ENCODE measurements around the gene DUSP7. TPM values are rescaled to one million over a fixed set of nuclear protein-coding genes. Genes with fewer than 3 reads are reported as not detected.

The DUSP7 gene
- total and polyA plus RNA-seq, 9 of the 15 experiments (the other 6 are each of a cell fraction or from before 2014, with no cell fraction given), result 0.45 to 15.8 (median 8.2) TPM

DNA sequence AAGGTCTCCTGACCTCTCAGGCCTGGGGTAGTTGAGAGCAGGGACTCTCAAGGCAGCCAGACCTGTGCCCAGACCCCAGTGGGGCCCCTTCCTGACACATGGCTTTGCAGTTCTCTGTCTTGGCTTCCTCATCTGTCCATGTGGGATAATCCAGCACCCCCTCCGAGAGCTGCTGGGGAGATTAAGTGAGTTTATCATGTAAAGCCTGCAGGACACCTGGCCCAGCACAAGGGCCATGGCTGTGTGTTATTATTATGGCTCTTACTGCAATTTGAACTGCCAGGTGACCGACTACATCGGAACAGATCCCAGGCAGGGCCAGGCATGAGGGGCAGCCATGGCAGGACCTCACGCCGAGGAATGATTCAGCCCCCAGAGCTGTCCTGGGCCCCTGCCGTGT is 12.6 kb downstream of the DUSP7 start:
- ChIA-PET CTCF (ENCODE audit: low intra/inter-chr PET ratio) (no interaction called here), POLR2A (interaction anchor here (0.6 to 1.3 kb wide), 3 partner anchors 10 to 211 kb away, joined by 3 to 6 read pairs (median 4); no protein-coding TSS in a partner anchor)
- intact Hi-C loops (cut with micrococcal nuclease), result no loop called here
- H2AFZ ChIP-seq (ENCODE audit: low read depth, low read length), result no peak overlapping the region
- H3K36me3 ChIP-seq (ENCODE audit: control insufficient read depth, insufficient read depth, low read length), result no peaks in the 10 kb centered on the region; the same call in 2 of the 3 replicates
- H3K4me3 ChIP-seq, result no peak overlapping the region
- no peak for DNase-seq (ENCODE audit: extremely low read depth in 1 of 4, low spot score in 3 of 4)
- 26% methylated on average over 5 of the region's 6 CpGs for WGBS (ENCODE audit: insufficient coverage, low coverage, missing lambda C conversion rate)
- H3K9me1 ChIP-seq (ENCODE audit: control insufficient read depth, insufficient read depth, low read length), result no peaks in the 10 kb centered on the region
- peak overlapping the region in 1 of 2 experiments; percentile 78; a peak in 2 of 4 replicates for H3K9ac ChIP-seq (ENCODE audit: insufficient read depth in 1 of 2, low read depth in 2 of 2, low read length in 2 of 2)
- BruUV-seq (replicated peaks), result no TSS peak
- peaks cover 3 to 35% of the 10 kb centered on the region in 2 experiments; a peak in 4 of 5 replicates for H3K4me1 ChIP-seq (replicated peaks in 1 of 2; ENCODE audit: control insufficient read depth in 2 of 2, insufficient read depth in 2 of 2, low read length in 2 of 2)
- no peaks in the 10 kb centered on the region for H3K9me3 ChIP-seq (replicated peaks; ENCODE audit: control insufficient read depth, insufficient read depth, low read depth, low read length)
- in situ Hi-C loops (cut with MboI), result no loop called here
- no peak for FAIRE-seq
- H4K20me1 ChIP-seq (replicated peaks; ENCODE audit: control insufficient read depth, insufficient read depth, low read length), result no peaks in the 10 kb centered on the region
- H3K27ac ChIP-seq (ENCODE audit: extremely low read depth, low read depth, low read length), result no peak overlapping the region
- H3K79me2 ChIP-seq (ENCODE audit: control insufficient read depth, insufficient read depth, low read length), result no peaks in the 10 kb centered on the region
- no peak overlapping the region for H3K4me2 ChIP-seq (ENCODE audit: insufficient read depth, low read length)
- H3K27me3 ChIP-seq (ENCODE audit: control insufficient read depth in 2 of 2, insufficient read depth in 2 of 2, low read length in 2 of 2), result peaks cover 0 to 22% of the 10 kb centered on the region in 2 experiments; a peak in 2 of 5 replicates
- ATAC-seq, result no peak
- TF ChIP-seq FOXJ2 (tag; IDR thresholded peaks at IDR 0.05) (no peak), POLR2AphosphoS5 (IDR thresholded peaks at IDR 0.05; ENCODE audit: control insufficient read depth, insufficient read depth, low read depth, low read length) (no peak), ZNF668 (CRISPR knock-in tag; IDR thresholded peaks at IDR 0.05) (no peak), KLF1 (tag; IDR thresholded peaks at IDR 0.05) (no peak), MAFG (tag; conservative IDR thresholded peaks at IDR 0.05) (no peak), ZNF239 (CRISPR knock-in tag; IDR thresholded peaks at IDR 0.05) (no peak), ERF (CRISPR knock-in tag; IDR thresholded peaks at IDR 0.05) (no peak), MIER1 (IDR thresholded peaks at IDR 0.05; ENCODE audit: low read depth) (no peak), CBFA2T3 (IDR thresholded peaks at IDR 0.05) (peak; percentile 56), ZKSCAN1 (IDR thresholded peaks at IDR 0.05; ENCODE audit: low read depth, low read length) (no peak), NFYB (IDR thresholded peaks at IDR 0.05; ENCODE audit: extremely low read depth, insufficient read length) (no peak), ZNF274 (IDR thresholded peaks at IDR 0.05; ENCODE audit: borderline replicate concordance, low read depth, low read length) (no peak), SREBF2 (CRISPR knock-in tag; IDR thresholded peaks at IDR 0.05) (no peak), CBFA2T2 (conservative IDR thresholded peaks at IDR 0.05) (peak; percentile 19; the same call in 1 of the 2 replicates), TCF3 (CRISPR knock-in tag; IDR thresholded peaks at IDR 0.05) (peak; percentile 37), SREBF1 (IDR thresholded peaks at IDR 0.05; ENCODE audit: borderline replicate concordance, low read depth, low read length) (no peak), NFIC (IDR thresholded peaks at IDR 0.05) (no peak), BRD9 (IDR thresholded peaks at IDR 0.05; ENCODE audit: low read depth, partially characterized antibody) (no peak), ARNT (IDR thresholded peaks at IDR 0.05) (no peak), DMBX1 (CRISPR knock-in tag; IDR thresholded peaks at IDR 0.05; ENCODE audit: borderline replicate concordance) (no peak)
- TF ChIP-seq, protein P1, sequence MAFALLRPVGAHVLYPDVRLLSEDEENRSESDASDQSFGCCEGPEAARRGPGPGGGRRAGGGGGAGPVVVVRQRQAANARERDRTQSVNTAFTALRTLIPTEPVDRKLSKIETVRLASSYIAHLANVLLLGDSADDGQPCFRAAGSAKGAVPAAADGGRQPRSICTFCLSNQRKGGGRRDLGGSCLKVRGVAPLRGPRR (CRISPR knock-in tag; IDR thresholded peaks at IDR 0.05), result no peak
- TF ChIP-seq, protein P2, sequence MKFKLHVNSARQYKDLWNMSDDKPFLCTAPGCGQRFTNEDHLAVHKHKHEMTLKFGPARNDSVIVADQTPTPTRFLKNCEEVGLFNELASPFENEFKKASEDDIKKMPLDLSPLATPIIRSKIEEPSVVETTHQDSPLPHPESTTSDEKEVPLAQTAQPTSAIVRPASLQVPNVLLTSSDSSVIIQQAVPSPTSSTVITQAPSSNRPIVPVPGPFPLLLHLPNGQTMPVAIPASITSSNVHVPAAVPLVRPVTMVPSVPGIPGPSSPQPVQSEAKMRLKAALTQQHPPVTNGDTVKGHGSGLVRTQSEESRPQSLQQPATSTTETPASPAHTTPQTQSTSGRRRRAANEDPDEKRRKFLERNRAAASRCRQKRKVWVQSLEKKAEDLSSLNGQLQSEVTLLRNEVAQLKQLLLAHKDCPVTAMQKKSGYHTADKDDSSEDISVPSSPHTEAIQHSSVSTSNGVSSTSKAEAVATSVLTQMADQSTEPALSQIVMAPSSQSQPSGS (CRISPR knock-in tag; IDR thresholded peaks at IDR 0.05), result no peak
- TF ChIP-seq, protein P3, sequence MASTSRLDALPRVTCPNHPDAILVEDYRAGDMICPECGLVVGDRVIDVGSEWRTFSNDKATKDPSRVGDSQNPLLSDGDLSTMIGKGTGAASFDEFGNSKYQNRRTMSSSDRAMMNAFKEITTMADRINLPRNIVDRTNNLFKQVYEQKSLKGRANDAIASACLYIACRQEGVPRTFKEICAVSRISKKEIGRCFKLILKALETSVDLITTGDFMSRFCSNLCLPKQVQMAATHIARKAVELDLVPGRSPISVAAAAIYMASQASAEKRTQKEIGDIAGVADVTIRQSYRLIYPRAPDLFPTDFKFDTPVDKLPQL (IDR thresholded peaks at IDR 0.05; ENCODE audit: extremely low read depth, insufficient read length), result no peak
- TF ChIP-seq, protein P4, sequence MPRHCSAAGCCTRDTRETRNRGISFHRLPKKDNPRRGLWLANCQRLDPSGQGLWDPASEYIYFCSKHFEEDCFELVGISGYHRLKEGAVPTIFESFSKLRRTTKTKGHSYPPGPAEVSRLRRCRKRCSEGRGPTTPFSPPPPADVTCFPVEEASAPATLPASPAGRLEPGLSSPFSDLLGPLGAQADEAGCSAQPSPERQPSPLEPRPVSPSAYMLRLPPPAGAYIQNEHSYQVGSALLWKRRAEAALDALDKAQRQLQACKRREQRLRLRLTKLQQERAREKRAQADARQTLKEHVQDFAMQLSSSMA (CRISPR knock-in tag; IDR thresholded peaks at IDR 0.05), result no peak
